Right renal pelvis (tissue), 4 donors: ENCODE data around the gene GIPC1. TPM values are rescaled to one million over a fixed set of nuclear protein-coding genes. Genes with fewer than 3 reads are reported as not detected.

Experiments
- DNase-seq, 4 donors: peaks; one replicate each; pipeline ENCODE4 v3.0.0-alpha.2; 2013; ENCODE audit warnings: low read depth in 4 of 4, low spot score in 3 of 4, missing footprints in 1 of 4
- polyA plus RNA-seq, 4 donors: library from polyadenylated mRNA; unstranded; fragments of 120-200 nt; gene quantifications; one replicate each; pipeline ENCODE4 v1.2.1, GENCODE V29; 2013; ENCODE audit not compliant: insufficient read length in 4 of 4

Gene GIPC1
- polyA plus RNA-seq, 4 donors = 67.1 to 95.9 (median 70.2) TPM

DNA sequence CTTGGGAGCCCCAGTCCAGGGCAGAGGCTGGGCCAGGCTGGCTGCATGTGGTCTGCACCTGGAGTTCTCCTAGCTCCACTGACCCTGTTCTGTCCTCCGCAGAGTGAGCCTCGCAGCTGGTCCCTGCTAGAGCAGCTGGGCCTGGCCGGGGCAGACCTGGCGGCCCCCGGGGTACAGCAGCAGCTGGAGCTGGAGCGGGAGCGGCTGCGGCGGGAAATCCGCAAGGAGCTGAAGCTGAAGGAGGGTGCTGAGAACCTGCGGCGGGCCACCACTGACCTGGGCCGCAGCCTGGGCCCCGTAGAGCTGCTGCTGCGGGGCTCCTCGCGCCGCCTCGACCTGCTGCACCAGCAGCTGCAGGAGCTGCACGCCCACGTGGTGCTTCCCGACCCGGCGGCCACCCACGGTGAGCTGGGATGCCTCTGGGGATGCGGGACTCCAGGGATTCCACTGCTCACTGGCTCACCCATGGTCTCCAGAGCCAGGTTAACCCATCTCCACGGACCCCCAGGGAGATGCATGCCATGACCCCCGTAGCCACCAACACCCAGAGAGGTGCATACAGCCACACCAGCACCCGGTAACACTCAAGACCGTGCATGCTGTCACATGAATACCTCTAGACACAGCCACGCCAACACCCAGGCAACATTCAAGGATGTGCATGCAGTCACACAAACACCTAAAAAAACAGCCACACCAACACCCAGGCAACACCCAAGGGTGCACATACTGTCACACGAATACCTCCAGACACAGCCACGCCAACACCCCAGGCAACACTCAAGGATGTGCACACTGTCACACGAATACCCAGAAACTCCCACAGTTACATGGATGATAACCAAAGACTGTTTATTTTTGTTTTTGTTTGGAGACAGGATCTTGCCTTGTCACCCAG lies 54.6 kb downstream of the GIPC1 start:
- no peak for DNase-seq

DNA sequence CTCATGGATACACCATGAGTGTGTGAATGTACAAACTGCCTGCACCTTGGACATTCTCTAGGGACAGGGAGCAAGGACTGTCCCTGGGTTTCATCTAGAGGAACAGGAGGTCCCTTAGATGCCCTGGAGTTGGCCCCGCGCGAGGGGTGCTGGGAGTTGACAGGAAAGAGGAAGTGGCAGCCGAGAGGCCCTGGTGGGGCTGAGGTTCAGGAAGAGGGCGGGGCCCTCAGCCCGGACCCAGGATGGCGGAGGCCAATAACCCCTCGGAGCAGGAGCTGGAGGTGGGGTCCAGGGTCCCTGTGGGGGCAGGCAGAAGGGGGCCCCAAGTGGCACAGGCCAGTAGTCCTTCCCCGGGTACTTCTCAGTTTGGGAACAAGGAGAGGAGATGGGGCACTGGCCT lies 55.9 kb downstream of the GIPC1 start:
- no peak for DNase-seq

GRCh38 chr19:14439014-14439413 lies 56.9 kb downstream of the GIPC1 start:
- no peak for DNase-seq

DNA sequence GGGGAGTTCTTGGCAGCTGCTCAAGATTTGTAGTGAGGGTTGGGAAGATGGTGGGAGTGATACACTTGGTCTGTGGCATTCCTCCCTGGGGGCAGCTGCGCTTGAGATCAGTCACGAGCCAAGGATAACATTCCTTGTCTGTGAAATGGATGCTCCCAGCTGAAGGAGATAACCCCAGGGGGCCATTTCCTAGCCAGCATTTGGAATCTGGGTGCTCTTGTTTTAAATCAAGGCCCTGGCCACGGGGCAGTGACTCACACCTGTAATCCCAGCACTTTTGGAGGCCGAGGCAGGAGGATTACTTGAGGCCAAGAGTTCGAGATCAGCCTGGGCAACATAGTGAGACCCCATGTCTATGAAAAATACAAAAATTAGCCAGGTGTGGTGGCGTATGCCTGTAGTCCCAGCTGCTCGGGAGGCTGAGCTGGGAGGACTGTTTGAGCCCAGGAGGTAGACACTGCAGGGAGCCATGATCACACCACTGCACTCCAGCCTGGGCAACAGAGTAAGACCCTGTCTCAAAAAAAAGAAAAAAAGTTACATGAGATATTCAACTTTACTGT lies 58.3 kb downstream of the GIPC1 start:
- no peak for DNase-seq

DNA sequence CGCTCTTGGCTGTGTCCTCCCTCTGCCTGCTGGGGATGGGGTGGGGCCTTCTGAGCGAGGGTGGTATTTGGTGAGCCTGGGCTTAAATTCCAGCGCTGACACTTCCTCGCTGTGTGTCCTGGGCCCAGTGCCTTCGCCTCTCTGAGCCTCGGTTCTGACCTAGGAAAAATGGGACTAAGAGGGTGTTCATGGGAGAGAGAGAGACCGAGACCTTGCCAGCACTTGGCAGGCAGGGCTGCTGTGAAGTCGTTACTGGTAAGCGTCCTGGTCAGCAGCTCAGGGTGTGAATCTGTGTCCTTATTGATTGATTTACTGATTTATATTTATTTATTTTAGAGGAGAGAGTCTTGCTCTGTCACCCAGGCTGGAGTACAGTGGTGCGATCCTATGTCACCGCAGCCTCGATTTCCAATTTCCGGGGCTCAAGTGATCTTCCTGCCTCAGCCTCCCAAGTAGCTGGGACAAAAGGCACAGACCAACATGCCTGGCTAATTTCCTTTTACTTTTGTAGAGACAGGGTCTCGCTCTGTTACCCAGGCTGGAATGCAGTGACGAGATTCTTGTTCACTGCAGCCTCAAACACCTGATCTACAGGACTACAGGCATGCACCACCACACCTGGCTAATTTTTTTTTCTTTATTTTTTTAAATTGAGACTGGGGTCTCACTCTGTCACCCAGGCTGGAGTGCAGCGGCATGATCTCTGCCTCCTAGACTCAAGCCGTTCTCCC lies 60.4 kb downstream of the GIPC1 start:
- peak in 2 of 4 donors; percentile 12 to 28 for DNase-seq

DNA sequence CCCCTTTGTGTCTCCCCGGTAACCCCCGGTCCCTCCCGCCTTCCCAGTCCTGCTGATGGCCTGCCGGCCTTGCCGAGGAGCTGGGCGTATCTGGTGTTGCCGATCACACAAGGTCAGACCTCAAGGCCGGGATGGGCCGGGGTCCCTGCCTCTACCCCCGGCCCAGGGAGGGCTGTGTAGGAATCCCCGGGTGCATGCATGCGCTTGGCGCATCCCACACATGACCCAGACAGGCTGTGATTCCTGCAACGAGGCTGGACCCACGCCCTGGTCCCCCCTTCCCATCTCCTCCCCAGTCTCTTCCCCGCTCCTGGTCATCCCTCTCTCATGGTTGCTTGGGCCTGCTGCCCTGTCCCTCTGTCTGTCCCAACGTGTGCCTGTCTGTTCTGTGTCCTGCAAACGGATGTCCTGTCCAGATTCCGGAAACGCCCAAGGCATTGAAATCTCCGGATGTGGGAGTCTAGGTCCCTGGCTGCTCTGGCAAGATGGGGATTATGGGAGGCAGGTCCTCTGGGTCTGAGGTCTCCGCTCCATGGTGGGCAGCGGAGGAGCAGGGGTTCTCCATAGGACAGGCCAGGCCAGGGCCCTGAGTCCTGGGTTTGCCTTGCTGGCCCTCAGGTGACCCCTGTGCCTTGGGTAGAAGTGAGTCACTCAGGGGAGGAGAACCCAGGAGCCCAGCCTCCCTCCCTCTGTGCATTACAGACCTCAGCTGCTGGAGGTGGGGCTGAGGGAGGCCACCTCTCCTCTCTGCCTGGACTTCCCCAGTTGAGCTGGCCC lies 61.2 kb downstream of the GIPC1 start:
- DNase-seq = peak in 2 of 4 donors; percentile 10 to 12

DNA sequence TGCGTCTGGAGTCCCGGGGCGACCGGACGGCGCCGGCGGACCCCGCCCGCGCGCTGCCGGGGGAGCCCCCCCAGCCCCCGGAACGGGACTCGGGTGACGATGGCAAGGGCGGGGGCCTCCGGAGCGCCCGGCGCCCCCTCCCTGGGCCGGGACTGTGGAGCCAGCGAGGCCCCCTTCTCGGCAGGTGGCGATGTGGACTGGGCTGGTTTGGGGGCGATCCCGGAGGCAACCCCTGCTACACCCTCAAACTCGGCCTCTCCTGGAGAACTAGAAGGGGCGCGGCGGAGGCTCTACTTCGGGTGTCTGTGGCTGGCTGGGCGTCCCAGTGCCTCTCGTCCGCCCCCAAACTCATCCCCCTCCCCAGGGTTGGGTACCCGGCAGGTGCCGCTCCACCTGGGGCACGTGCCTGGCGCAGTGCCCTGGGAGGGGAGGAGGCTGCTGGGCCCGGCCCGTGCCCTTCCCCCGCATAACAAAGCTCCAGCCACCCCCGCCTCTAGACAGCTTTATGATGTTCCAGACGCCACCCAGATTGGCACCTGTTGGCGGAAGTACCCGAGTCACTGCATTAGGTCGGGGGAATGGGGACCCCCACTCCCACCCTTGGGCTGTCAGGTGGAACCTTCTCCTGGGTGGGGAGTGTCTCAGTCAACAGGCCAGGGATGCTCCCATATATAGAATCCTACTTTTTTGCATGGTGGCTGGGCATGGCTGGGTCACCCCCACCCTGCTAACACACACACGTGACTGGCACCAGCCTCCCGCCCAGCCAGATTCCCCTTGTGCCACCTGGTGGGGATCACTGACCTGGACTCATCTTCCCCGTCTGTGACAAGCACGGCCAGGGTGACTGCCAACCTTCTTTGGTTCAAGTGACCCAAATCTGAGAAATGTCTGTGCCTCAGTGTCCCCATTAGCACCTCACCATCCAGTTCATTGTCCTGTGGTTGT lies 62.1 kb downstream of the GIPC1 start:
- DNase-seq = peak in 2 of 4 donors; percentile 22 to 36

GRCh38 chr19:14432791-14433553 lies 63.0 kb downstream of the GIPC1 start, which contains the start of gene PKN1:
Gene PKN1, plus strand, starts transcription at chr19:14433306. Its CDS starts 216 bp downstream, at chr19:14433522.
- peak in 1 of 4 donors; percentile 34 for DNase-seq

- no peak for DNase-seq
These were observed 65.2 kb downstream of the GIPC1 start for GRCh38 chr19:14430712-14431111.

- no peak for DNase-seq
These were observed 67.0 kb downstream of the GIPC1 start for GRCh38 chr19:14428882-14429416.

Other genes with a start within 250 kb of the GIPC1 start
- gene ADGRE5, start 114.7 kb downstream of the GIPC1 start, polyA plus RNA-seq = 10 to 100 TPM; 18.8 to 25.1 (median 21.5) TPM
- gene DDX39A, start 76.8 kb downstream of the GIPC1 start, polyA plus RNA-seq = 10 to 100 TPM; 47.7 to 64.8 (median 55.1) TPM
- gene PKN1, start 62.8 kb downstream of the GIPC1 start, polyA plus RNA-seq = 100 to 1,000 TPM in 1 of 4 donors, 10 to 100 TPM in 3; 81.0 to 109 (median 83.2) TPM
- 1 to 10 TPM; 3.9 to 5.8 (median 4.8) TPM for gene PTGER1, start 20.8 kb downstream of the GIPC1 start, polyA plus RNA-seq
- 100 to 1,000 TPM; 103 to 111 (median 108) TPM for gene DNAJB1, start 22.3 kb upstream of the GIPC1 start, polyA plus RNA-seq
- 100 to 1,000 TPM; 137 to 174 (median 150) TPM for gene TECR, start 33.5 kb upstream of the GIPC1 start, polyA plus RNA-seq
- gene NDUFB7, start 75.9 kb upstream of the GIPC1 start, polyA plus RNA-seq = 100 to 1,000 TPM in 1 of 4 donors, 10 to 100 TPM in 3; 87.3 to 124 (median 93.3) TPM
- under 1 TPM in 3 of 4 donors, not detected in 1; 0.08 to 0.24 (median 0.22) TPM for gene CLEC17A, start 87.0 kb upstream of the GIPC1 start, polyA plus RNA-seq
- gene ADGRE3, start 178.7 kb upstream of the GIPC1 start, polyA plus RNA-seq = under 1 TPM in 3 of 4 donors, not detected in 1; 0.08 to 0.13 (median 0.11) TPM
- 10 to 100 TPM; 14.8 to 19.3 (median 17.0) TPM for gene ZNF333, start 193.9 kb upstream of the GIPC1 start, polyA plus RNA-seq